Hematopoietic multipotent progenitor cell treated with erythropoietin and hydrocortisone succinate and interleukin-3 and kit ligand, for 17 days (in vitro differentiated cells): ENCODE data around the gene GFY.

Source experiments
- DNase-seq: peaks from one replicate; pipeline ENCODE4 v3.0.0-alpha.2; 2015; ENCODE audit warnings: low spot score

Gene GFY

GRCh38 chr19:49428547-49429451, 3.6 kb downstream of the GFY start:
- no peak for DNase-seq

- no peak for DNase-seq
Measured at GRCh38 chr19:49430172-49430677, 5.0 kb downstream of the GFY start.

GRCh38 chr19:49430678-49431329, 5.6 kb downstream of the GFY start:
- DNase-seq: no peak

GRCh38 chr19:49431330-49431749, 6.2 kb downstream of the GFY start:
- no peak for DNase-seq

- DNase-seq: no peak
Measured at GRCh38 chr19:49432141-49433073, 7.2 kb downstream of the GFY start.

- no peak for DNase-seq
Measured at GRCh38 chr19:49433240-49433901, 8.2 kb downstream of the GFY start.

GRCh38 chr19:49434907-49435583, 9.9 kb downstream of the GFY start:
- DNase-seq: no peak

- no peak for DNase-seq
Measured at GRCh38 chr19:49435670-49436069, 10.5 kb downstream of the GFY start.

- DNase-seq: peak; percentile 57
Measured at GRCh38 chr19:49436381-49437017, 11.3 kb downstream of the GFY start.

GRCh38 chr19:49437231-49437630, 12.0 kb downstream of the GFY start:
- no peak for DNase-seq

- no peak for DNase-seq
Measured at GRCh38 chr19:49438261-49438660, 13.1 kb downstream of the GFY start.

GRCh38 chr19:49439836-49440235, 14.6 kb downstream of the GFY start:
- no peak for DNase-seq

- DNase-seq: no peak
Measured at GRCh38 chr19:49440439-49441209, 15.4 kb downstream of the GFY start.

GRCh38 chr19:49441210-49441959, 16.2 kb downstream of the GFY start, which contains the start of gene SLC17A7:
SLC17A7 (minus strand) TSS chr19:49441527; CDS start chr19:49441379, 148 bp downstream.
- no peak for DNase-seq

GRCh38 chr19:49441960-49442350, 16.8 kb downstream of the GFY start:
- DNase-seq: no peak

GRCh38 chr19:49442354-49442753, 17.2 kb downstream of the GFY start:
- DNase-seq: no peak

GRCh38 chr19:49442771-49443365, 17.7 kb downstream of the GFY start:
- DNase-seq: peak; percentile 76

- DNase-seq: peak; percentile 94
Measured at GRCh38 chr19:49443366-49444099, 18.3 kb downstream of the GFY start.
